ENCODE results near the gene PREB.

Gene PREB

DNA sequence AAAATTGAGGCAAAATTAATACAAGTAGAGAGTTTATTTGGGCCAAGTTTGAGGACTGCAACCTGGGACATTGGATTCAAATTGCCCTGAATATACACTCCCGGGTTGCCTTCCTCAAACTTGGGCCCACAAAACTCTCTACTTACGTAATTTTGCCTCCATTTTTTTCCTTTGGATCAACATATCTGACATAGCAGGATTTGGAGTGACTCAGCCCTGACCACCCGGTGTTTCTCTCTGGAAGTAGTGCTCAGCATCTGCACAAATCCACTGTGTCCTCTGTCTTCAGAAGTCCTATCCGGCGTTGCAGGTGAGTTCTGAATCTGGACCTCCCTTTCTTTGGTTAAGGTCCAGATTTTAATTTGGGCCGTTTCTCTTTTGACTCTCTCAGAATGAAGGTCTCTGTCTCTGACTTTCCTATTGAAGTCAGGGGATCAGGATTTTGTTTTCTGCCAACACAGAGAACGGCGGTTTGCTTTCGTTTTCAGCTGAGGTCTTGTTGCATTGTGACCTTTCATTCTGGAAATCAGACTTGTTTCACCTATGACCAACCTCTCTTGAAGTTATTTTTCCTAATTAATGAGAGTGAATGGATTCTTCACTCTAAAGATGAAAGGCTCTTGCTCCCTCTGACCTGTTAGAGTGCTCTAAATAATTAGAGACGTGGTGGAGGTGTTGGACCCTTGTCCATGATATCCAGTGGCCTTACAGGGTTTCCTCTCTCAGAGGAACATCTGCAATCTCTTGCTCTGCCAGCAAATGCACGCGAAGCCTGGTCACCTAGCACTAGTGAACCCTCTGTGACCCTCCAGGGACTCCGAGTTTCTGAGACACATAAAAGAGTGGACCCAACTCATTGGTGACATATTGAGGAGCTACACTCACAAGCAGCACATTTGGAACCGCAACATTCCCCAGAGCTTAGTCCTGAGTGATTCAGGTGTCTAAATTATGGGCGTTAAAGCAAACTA is 28.0 kb upstream of the PREB start:
- TF ChIP-seq GATA3 (IDR thresholded peaks at IDR 0.05; ENCODE audit: low read depth, low read length) (no peak), GATA2 (IDR thresholded peaks at IDR 0.05; ENCODE audit: low read depth, low read length) (no peak)

DNA sequence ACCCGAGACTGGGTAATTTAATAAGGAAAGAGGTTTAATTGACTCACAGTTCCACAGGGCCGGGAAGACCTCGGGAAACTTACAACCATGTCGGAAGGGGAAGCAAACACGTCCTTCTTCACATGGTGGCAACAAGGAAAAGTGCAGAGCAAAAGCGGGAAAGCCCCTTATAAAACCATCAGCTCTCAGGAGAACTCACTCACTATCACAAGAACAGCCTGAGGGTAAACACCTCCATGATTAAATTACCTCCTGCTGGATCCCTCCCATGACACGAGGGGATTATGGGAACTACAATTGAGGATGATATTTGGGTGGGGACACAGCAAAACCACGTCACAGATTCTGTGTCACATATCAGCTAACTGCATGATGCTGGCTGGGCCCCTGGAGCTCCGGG is 25.8 kb upstream of the PREB start:
- TF ChIP-seq GATA2 (IDR thresholded peaks at IDR 0.05; ENCODE audit: low read depth, low read length), result no peak

DNA sequence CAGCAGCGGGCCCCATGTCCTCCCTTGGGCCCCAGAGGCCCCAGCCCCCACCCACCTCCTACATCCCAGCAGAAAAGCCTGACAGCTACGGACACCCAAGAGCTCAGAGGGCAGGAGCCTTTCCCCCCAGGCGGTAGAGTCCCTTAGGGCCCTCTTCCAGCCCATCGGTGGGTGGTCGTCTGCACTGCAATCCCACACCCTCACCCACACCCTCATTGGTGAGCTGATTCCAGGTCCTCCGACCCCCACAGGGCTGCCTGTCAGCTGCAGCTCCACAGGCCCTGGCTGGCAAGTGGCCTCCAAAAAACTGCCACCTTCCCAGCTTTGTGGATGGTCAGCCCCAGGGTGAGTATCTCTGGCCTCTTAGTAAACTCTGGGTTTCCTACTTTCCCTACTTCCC is 24.8 kb upstream of the PREB start:
- no peak for TF ChIP-seq GATA2 (IDR thresholded peaks at IDR 0.05; ENCODE audit: low read depth, low read length)
- TF ChIP-seq GATA3 (IDR thresholded peaks at IDR 0.05; ENCODE audit: low read depth, low read length), result no peak

DNA sequence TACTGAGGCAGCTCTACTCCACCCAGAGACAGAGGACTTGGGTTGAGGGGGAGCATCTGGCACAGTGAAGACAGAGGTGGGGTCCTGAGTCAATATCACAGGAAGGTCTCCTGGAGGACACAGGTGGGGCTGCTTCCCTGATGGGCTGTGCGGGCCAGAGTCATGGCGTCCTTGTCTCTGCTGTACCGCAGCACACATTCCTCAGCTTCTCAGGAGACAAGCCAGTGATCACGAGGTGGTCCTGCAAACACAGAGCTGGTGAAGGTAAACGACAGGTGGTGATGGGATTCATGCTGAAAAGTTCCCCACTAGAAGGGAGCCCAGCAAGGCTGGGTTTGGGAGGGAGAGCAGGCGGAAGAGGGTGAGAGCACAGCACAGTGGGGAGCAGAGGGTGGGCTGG is 24.0 kb upstream of the PREB start:
- TF ChIP-seq GATA3 (IDR thresholded peaks at IDR 0.05; ENCODE audit: low read depth, low read length), result no peak
- TF ChIP-seq GATA2 (IDR thresholded peaks at IDR 0.05; ENCODE audit: low read depth, low read length), result no peak

DNA sequence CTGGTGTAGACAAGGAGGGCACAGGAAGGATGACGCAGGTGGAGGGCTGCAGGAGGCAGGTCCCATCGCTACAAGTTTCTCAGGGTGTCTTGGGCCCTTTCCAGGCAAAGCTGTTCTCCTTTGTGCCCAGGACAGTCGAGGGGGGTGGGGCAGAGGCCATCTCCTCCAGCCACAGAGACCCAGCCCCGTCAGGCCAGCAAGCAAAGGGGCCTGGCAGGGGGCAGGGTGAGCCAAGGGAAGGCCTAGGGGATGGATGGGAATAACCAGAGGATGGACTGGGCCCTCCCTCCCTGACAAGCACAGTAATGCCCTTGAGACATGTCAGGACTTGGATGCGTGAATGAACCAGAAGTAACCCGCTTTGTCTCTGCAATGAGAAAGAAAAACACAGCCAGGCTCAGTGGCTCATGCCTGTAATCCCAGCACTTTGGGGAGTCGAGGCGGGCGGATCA is 20.7 kb upstream of the PREB start:
- no peak for TF ChIP-seq GATA2 (IDR thresholded peaks at IDR 0.05; ENCODE audit: low read depth, low read length)
- TF ChIP-seq GATA3 (IDR thresholded peaks at IDR 0.05; ENCODE audit: low read depth, low read length), result no peak

DNA sequence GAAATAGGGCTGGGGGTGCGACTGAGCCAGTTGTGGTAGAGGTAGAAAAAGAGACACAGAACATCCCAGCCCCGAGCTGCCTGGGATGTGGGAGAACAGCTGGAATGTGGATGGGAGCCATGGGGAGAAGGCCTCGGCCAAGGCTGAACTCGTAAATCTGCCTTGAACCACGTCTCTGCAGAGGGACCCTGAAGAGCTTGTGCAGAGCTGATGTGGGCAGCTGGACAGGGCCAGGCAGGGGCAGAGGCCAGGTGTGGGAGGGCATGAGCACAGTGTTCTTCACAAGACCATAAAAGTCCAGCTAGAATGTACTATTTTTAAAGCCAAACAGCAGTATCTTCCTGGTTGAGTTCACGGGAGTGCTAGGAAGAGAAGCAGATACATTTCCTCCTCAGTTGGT is 20.1 kb upstream of the PREB start:
- TF ChIP-seq GATA3 (IDR thresholded peaks at IDR 0.05; ENCODE audit: low read depth, low read length) (no peak), GATA2 (IDR thresholded peaks at IDR 0.05; ENCODE audit: low read depth, low read length) (no peak)

DNA sequence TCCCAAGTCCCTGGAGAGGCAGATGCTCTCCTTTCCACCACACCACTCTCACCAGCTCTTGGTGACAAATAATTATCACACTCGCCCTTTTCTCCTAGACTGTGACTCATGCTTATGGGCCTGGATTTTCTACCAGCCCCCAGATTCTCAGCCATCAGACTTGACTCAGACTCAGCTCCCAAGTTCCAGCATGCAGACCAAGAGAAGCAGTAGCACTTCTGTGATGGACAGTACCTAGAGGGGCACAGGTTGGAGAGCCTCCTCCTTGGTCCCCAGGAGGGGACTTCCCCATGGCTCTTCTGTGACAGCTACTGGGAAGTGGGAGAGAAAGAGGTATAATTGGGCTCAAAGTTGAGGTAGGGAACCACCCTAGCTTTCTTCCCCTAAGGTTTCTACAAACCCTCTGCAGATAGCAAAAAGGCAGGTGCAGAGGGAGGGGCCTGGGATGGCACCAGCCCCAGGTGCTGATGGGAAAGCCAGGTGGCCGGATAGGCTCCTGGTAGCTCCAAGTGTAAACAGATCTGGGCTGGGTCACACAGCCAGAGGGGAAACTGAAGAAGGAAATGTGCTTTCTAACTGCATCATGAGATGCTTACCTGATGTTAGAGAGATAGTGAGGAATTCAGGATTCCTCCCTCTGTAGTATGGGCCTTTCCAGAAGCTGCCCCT is 18.5 kb upstream of the PREB start:
- no peak for TF ChIP-seq GATA2 (IDR thresholded peaks at IDR 0.05; ENCODE audit: low read depth, low read length)
- no peak for TF ChIP-seq GATA3 (IDR thresholded peaks at IDR 0.05; ENCODE audit: low read depth, low read length)

DNA sequence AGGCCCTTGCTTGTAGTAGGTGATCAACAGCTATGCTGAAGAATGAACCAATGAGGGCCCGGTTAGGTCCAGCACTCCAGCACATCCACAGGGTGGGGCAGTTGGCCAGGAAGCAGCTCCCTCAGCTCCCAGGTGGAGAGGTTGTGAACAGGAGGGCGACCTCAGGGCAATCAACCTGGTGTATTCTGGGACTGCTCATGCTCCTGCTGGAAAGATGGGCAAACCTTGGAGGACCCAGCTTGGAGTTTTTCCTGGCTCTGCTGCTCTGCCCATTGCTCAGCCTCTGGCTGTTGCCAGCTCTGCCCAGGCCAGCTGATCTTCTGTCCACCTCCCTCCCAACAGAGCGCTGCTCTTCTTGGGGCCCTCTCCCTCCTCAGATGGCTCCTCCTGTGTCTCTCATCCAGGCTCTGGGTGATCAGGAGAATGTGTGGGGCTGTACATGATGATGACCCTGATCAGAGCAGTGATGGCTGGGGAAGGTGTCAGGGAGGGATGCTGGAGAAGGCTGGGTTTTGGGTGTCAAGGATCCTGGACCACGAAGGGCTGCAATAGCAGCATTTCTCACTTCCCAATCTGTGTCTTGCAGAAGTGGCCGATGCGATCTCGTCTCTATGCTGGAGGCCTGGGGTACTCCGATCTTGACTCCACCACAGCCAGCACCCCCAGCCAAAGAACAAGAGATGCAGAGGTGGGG is 17.8 kb upstream of the PREB start:
- TF ChIP-seq GATA2 (IDR thresholded peaks at IDR 0.05; ENCODE audit: low read depth, low read length) (no peak), GATA3 (IDR thresholded peaks at IDR 0.05; ENCODE audit: low read depth, low read length) (no peak)

DNA sequence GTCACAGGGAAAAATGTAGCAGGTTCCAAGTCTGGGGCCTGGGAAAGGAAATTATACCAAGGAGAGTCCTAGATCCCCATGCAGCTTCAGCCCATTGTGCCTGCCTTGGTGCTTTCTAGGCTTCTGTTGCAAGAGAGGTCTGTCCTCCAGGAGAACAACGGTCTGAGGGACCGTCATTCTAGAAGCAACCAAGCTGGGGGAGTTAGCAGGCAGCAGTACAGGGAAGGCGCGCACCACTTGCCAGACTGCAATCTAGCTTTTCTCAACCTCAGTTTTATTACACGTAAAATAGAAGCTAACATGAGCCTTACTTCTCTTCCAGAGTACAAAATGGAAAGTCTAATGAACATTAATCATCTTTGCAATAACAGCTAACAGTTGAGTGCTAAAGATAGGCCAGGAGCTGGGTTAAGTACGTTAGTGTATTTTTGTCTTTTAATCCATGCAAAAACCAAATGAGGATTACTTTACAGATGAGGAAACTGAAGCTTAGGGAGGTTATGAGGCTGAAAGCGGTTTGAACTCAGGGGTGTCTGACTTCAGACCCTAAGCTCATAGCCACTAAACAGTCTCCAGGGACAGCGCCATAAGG is 16.3 kb upstream of the PREB start:
- TF ChIP-seq GATA3 (IDR thresholded peaks at IDR 0.05; ENCODE audit: low read depth, low read length), result no peak
- TF ChIP-seq GATA2 (IDR thresholded peaks at IDR 0.05; ENCODE audit: low read depth, low read length), result no peak

DNA sequence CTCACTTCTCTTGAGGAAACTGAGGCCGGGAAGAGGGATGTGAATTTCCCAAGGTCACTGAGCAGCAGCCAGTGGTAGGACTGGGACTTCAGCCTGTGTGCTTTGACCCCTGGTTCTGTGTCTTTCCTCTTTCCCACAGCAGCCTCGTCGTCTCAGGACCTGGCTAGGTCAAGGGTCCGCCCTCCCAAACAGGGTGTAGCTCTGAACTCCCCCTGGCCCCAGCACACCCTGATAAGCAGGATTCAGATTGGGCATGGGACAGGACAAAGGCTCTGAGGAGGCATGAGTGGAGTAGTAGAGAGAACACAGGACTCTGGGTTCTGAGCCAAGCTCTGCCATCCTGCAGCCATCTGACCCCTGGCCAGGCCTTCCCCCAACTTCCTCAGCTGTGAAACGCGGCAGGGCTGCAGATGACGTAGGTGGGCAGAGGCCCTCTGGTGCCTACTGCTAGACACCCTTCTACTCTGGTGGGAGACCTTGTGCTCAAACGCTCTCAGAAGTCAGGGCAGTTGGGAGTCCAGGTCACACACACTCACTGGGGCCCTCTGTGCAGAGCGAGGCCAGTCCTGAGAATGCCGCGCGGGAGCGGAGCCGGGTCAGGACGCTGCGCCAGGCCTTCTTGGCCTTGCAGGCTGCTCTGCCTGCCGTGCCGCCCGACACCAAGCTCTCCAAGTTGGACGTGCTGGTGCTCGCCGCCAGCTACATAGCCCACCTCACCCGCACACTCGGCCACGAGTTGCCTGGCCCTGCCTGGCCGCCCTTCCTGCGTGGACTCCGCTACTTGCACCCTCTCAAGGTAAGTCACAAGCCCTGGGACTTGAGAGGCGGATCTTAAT is 15.4 kb upstream of the PREB start:
- TF ChIP-seq GATA3 (IDR thresholded peaks at IDR 0.05; ENCODE audit: low read depth, low read length) (no peak), GATA2 (IDR thresholded peaks at IDR 0.05; ENCODE audit: low read depth, low read length) (no peak)

DNA sequence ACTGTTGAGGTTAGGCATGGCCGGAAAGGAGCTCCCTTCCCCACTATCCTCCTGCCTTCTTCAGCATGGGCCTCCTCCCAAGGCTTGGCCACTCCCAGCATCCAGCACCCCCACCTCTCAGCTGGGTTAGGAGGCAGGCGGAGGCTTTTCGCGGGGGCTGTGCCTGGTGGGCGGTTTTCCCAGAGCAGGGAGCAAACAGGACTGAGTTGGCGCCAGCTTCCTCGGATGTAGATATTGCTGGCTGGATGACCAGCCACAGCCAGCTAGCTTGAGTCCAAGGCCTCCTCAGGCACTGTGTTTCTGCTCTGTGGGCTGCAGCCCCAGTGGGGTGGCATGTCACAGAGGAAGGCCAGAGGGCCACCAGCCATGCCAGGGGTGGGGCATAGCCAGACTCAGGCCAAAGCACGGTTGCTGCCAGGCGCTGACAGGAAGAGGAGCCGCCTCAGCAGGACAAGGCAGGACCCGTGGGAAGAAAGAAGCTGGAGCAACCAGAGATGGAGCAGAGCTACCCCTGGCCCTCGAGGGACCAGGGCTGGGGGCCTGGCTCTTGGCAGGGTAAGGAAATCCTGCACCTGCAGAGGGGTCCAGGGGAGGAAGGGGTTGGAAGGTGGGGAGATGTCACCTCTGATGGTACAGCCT is 14.5 kb upstream of the PREB start, which contains the start of gene TCF23:
Gene TCF23, plus strand, starts transcription at position 204 of the 639 bp plus-strand sequence. Its CDS starts 130 bp downstream, at position 334.
- no peak for TF ChIP-seq GATA3 (IDR thresholded peaks at IDR 0.05; ENCODE audit: low read depth, low read length)
- TF ChIP-seq GATA2 (IDR thresholded peaks at IDR 0.05; ENCODE audit: low read depth, low read length), result no peak

DNA sequence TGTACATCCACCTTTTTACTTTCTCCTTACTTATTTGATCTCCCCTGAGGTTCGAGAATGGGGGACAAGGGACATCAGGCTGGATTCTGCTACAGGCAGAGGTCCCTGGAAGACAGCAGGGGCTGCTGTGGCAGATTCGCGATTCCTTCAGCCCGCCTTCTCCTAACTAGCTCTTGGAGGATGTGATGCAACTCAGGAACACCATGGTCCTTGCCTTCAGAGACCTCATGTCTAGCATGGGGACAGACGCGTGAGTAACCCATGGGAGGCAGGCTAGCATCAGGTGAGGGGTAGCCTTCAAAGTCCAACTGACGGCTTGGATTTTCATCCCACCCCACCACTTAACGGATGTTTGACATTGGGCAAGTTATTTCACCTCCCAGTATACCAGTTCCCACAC is 13.5 kb upstream of the PREB start:
- TF ChIP-seq GATA2 (IDR thresholded peaks at IDR 0.05; ENCODE audit: low read depth, low read length) (no peak), GATA3 (IDR thresholded peaks at IDR 0.05; ENCODE audit: low read depth, low read length) (no peak)

DNA sequence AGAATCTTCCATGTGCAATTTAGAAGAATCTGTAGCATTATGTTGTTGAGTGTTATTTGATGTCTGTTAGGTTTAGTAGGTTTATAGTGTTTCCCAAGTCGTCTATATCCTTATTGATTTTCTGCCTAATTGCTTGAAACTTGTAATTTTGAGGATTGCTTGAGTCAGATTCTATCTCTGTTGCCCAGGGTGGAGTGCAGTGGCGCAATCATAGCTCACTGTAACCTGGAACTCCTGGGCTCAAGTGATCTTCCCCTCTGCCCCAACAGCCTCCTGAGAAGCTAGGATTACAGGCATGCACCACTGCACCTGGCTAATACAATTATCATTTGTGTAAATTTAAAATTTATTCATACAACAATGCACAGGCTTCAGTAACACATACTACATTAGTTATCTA is 11.2 kb upstream of the PREB start:
- TF ChIP-seq GATA3 (IDR thresholded peaks at IDR 0.05; ENCODE audit: low read depth, low read length) (no peak), GATA2 (IDR thresholded peaks at IDR 0.05; ENCODE audit: low read depth, low read length) (no peak)
